GM19035 (cell line): Measurements from ENCODE around the gene TOB2.
"Not testable (repeated sequence)": the region's sequence is repeated elsewhere in the genome, so short reads cannot be mapped to it uniquely, and the experiment has no call there.

Experiments
- ATAC-seq: cut with Tn5 transposase; IDR thresholded peaks from one replicate; pipeline ENCODE4 v1.9.1; 2021; ENCODE audit not compliant: unreplicated experiment

TOB2 gene

DNA sequence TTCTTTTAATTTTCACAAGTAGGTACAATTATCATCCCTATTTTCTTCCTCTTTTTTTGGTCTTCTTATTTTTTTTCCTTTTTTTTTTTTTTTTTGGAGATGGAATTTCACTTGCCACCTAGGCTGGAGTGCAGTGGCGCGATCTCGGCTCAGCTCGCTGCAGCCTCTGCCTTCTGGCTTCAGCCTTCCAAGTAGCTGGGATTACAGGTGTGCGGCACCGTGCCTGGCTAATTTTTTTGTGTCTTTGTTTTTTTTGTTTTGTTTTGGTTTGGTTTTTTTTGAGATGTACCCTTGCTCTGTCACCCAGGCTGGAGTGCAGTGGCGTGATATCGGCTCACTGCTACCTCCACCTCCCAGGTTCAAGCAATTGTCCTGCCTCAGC, 16.7 kb downstream of the TOB2 start:
- no peak for ATAC-seq

DNA sequence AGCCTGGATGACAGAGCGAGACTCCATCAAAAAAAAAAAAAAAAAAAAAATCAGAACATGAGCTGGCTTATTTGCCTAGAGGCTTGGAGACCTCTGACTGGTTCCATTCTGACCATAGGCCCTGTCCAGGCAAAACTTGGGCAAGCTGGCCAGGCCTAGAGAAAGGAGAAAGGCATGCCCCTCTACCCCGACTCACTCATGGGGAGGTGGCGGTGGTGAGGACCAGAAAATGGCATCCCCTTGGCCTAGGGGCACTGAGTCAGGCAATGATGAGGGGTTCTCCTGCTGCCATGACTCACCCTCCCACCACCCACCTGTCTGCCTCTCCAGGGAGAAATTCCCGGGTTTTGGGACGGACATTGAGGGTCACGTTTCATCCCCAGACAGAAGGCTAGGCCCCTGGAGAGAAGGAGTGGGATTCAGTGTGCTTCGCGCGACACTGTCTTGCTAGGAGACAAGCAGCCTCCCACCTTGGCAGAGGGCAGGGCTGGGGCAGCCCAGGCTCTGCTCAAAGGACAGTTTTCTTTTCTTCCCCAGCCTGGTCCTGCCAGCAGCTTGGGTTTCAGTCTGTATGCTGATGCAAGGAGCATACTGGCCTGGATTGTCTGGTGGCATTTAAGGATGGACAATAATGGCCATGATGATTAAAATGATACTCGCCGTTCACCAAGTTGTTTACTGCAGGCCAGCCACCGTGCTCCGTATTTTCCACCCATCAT, 17.2 kb downstream of the TOB2 start:
- no peak for ATAC-seq

- no peak for ATAC-seq
Observed at GRCh38 chr22:41425660-41426365, 20.8 kb downstream of the TOB2 start.

GRCh38 chr22:41418717-41419116, 27.9 kb downstream of the TOB2 start:
- no peak for ATAC-seq

DNA sequence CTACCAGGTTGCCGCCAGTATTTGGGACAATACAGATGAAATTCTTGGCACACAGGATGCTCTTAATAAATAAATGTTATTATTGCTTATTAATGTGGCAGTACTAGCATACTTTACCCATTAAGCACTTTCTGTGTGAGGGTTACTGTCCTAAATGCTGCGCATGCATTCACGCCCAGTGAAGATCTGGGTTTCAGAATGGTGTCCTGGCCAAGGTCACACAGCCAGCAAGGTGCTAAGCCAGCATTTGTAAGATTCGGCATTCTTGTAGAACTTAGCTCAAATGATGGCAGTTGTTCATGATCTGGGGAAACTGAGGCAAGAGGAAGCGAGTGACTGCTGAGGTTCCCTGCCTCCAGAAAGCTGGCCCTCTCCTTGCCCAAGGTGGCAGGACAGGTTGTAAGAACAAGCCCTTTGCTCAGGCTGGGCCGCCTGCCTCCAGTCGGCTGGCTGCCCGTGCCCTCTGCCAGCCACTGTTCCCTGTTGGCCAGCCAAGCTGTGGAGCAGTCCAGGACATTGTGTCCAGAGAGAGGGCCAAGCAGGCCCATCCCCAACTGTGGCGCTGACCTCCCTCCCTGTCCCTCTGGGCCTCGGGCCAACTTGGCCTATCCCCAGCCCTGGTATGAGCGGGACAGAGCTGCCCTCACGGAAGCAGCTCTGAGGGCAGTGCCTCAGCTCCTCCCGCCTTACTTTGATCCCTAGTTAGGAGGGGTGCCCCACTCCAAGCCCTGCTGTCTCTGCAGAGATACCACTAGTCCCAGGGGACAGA, 28.8 kb downstream of the TOB2 start:
- no peak for ATAC-seq

DNA sequence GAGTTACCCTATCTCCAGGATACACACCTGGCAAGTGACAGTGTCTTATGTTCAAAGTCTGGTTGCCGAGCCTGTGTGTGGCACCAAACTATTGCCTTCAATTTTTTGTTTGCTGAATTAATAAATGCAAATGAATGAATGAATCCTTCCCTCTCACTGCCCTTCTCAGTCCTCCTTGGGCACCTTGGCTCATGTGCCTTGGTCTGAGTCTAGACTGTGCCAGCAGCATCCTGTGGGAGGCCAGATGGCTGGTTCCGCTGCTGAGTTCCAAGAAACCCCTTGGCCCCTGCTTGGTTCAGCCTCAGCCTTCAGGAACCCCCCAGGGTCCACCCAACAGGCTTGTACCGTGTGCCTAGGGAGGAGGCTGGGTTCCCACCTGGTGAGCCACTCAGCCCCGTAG, 31.0 kb downstream of the TOB2 start:
- no peak for ATAC-seq

DNA sequence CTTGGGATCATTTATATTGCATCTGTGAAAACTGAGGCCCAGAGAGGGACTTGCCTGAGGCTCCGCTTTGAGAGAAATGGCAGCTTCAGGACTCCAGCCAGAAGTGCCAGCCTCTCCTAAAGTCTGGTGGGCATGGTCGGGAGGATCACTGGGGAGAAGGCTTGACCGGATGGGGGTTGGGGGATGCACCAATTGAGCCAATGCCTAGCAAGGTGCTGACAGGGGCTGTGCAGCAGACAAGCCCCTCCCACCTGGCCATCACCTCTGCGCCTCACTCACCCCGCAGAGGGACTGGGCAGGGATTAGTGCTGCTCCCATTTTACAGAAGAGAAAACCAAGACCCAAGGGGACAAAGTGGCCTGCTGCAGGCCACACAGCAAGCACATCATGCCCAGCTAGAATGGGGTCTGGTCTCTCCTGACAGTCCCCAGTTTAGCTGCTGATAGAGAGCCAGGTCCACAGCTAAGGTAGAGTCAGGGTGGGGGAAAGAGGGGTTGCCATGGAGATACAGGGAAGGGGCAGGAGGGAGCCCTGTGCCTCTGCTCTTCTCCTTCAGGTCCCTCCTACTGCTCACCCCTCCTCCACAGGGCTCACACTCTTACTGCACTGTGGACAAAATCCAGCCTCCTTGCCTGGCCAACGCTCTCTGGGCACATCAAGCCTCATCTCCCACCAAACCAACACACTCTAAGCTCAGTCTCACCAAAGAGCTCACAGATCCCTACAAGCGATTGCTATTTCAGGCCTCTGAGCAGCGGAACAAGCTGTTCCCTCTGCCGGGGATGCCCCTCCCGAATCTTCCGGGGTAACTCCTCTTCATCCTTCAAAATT, 35.4 kb downstream of the TOB2 start:
- no peak for ATAC-seq

DNA sequence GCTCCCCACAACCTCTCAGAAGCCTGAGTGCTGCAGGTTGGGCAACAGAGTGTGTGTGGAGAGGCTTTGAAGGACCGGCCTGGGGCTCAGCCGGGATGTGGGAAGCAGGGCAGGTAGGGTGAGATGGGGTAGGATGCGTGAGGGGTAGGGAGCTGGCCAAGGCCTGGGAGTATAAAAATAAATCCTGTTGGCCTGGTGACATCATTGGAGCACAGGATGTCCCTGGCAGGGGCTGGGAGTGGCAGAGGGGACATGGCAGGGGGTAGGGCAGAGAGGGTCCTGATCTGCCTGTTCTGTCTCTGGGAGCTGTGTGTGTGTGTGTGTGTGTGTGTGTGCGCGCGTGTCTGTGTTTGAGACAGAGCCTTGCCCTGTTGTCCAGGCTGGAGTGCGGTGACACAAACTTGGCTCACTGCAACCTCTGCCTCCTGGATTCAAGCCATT, 36.3 kb downstream of the TOB2 start:
- no peak for ATAC-seq

- no peak for ATAC-seq
Observed at GRCh38 chr22:41408665-41409064, 37.9 kb downstream of the TOB2 start.

DNA sequence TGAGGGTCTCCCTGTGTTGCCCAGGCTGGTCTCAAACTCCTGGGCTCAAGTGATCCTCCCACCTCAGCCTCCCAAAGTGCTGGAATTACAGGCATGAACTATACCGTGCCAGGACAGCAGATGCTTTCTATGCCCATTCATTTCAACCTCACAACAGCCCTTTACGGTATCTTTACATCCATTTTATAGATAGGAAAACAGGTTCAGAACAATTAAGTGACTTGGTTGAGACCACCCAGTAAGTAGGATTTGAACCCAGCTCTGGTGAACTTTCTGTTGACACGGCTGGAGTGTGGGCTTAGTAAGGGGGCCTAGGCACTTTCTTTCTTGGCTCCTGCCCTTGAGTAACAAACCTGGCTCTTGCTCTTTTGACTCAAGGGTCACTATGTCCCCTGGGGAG, 39.2 kb downstream of the TOB2 start:
- no peak for ATAC-seq

DNA sequence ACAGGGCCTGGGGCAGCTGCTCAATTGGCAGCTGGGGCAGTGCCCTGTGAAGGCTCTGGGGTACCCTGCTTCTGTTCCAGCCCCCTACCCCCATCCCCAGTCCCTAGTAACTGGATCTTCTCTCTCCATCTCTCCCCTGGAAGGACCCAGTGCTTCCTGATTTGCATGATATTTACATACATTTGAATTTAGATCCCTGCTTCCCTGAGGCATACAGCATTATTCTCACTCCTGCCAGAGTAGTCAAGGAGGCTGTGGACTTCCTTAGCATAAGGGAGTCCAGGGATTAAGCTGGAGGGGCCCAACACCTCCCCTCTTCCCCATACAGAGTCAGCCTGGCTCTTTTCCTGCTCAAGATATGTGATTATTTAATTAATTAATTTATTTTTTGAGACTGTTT, 40.2 kb downstream of the TOB2 start:
- ATAC-seq, result no peak

- no peak for ATAC-seq
Observed at GRCh38 chr22:41405588-41405987, 41.0 kb downstream of the TOB2 start.

DNA sequence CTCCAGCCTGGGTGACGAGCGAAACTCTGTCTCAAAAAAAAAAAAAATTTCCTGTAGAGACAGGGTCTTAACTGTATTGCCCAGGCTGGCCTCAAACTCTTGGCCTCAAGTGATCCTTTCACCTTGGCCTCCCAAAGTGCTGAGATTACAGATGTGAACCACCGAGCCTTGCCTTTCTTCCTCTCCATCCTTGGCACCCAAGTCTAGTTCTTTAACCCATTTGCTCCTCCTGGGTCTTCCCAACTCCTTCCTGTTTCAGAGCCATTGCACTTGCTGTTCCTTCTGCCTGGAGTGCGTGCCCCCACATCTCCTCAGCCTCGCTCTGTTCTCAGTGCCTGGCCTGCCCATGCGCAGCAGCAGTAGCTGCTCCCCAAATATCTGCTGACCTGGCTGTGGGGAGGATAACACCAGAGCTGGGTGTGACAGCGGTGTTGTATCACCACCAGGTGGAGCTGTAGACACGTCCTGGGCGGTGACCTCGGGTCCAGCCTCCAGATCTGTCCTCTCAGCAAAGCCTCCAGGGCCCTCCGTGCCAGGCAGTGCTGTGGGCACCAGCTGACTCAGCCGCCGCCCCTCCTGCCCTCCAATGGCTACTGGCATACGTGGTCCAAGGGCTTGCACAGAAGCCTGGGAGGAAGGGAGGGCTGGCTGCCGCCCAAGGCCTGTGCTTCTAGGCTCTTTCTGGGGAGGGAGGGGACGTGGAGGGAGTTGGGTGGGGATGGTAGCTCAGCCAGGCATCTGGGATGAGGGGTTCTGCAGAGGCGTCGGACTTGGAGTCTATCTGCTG, 42.9 kb downstream of the TOB2 start:
- peak; percentile 78 for ATAC-seq

DNA sequence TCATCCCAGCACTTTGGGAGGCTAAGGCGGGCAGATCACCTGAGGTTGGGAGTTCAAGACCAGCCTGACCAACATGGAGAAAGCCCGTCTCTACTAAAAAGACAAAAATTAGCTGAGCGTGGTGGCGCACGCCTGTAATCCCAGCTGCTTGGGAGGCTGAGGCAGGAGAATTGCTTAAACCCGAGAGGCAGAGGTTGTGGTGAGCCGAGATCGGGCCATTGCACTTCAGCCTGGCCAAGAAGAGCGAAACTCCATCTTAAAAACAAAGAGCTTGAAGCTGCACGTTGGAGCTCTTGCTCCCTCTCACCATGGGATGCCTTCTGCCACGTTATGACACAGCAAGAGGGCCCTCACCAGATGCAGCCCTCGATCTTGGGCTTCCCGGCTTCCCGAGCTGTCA, 43.8 kb downstream of the TOB2 start:
- not testable (repeated sequence) for ATAC-seq

- ATAC-seq, result no peak
Observed at GRCh38 chr22:41401781-41402648, 44.6 kb downstream of the TOB2 start.

- ATAC-seq, result no peak
Observed at GRCh38 chr22:41398921-41399320, 47.7 kb downstream of the TOB2 start.

DNA sequence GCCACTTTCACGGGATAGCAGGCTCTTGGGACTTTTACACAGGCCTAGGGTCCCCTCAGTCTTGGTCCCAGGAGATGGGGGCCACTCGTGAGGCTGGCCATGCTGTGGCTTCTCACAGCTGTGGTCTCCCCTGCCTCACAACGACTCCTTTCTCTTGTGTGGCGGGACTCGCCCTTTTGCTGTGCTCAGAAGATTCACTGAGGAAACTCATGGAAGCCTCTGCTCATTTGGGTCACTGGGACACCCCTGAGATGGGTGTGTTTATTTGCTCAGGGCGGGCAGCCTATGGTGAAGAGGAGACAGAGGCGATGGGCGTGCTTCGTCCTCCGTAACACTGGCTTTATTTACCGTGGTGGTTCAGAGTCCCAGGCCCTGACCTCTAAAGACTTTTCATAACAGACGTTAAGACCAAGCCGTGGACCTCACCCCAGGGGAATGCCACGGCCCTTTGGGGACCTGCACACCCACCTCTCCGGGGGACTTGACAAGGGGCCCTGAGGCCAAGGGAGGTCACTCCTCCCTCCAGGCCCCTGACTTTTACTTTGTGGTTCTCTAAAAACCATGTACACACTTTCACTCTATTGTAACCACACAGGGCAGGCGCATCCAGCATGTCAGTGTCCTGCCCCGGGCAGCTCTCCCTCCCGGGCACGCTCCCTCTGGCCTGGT, 49.3 kb downstream of the TOB2 start:
- ATAC-seq, result no peak

- ATAC-seq, result no peak
Observed at GRCh38 chr22:41395531-41396240, 50.9 kb downstream of the TOB2 start.
